HepG2 (cell line): ENCODE results near the gene CLEC2B.

ENCODE experiments used
- EZH2 ChIP-seq: conservative IDR thresholded peaks from 2 replicates; pipeline ENCODE4 v1.6.1; 2012; ENCODE audit warnings: mild to moderate bottlenecking, low read depth, low read length, moderate library complexity
- FOXA1 ChIP-seq, 2 experiments: fragments of 450-650 bp in 1 of 2; sonication (generic) in 1 of 2; formaldehyde crosslinking in 1 of 2; IDR thresholded peaks; 2 replicates each; pipeline versions ENCODE4 v1.4.0 to v1.6.1; 2016 to 2020; ENCODE audit warnings: missing genetic modification reagents in 1 of 2
- FOXP1 ChIP-seq, 2 experiments: fragments of 450-650 bp in 1 of 2; IDR thresholded peaks; 2 replicates each; pipeline ENCODE4 v1.6.1; 2017 to 2018; ENCODE audit warnings: antibody characterized with exemption in 1 of 2
- KLF13 ChIP-seq: sonication (generic); formaldehyde crosslinking; IDR thresholded peaks from 2 replicates; pipeline ENCODE4 v1.4.0; 2020; ENCODE audit warnings: mild to moderate bottlenecking, missing genetic modification reagents
- MED13 ChIP-seq: sonication (generic); formaldehyde crosslinking; IDR thresholded peaks from 2 replicates; pipeline ENCODE4 v1.5.0; 2020; ENCODE audit warnings: missing genetic modification reagents
- MYC ChIP-seq: sonication (generic); formaldehyde crosslinking; IDR thresholded peaks from 2 replicates; pipeline ENCODE4 v1.9.0; 2021; ENCODE audit warnings: missing genetic modification reagents, borderline replicate concordance
- SIN3B ChIP-seq: fragments of 150-350 bp; IDR thresholded peaks from 2 replicates; pipeline ENCODE4 v1.6.1; 2014; ENCODE audit warnings: low read length
- TCF12 ChIP-seq, 2 experiments: fragments of 450-650 bp in 1 of 2; sonication (generic) in 1 of 2; formaldehyde crosslinking in 1 of 2; IDR thresholded peaks; 2 replicates each; pipeline versions ENCODE4 v1.6.1 to v1.8.0; 2017 to 2022; ENCODE audit warnings: antibody characterized with exemption in 1 of 2, mild to moderate bottlenecking in 1 of 2, missing genetic modification reagents in 1 of 2, moderate library complexity in 1 of 2
- ZFP37 ChIP-seq: sonication (generic); formaldehyde crosslinking; IDR thresholded peaks from 2 replicates; pipeline ENCODE4 v1.4.0; 2020; ENCODE audit warnings: missing genetic modification reagents, borderline replicate concordance
- ZNF207 ChIP-seq: fragments of 450-650 bp; IDR thresholded peaks from 2 replicates; pipeline ENCODE4 v1.6.1; 2016; ENCODE audit warnings: antibody characterized with exemption, borderline replicate concordance
- TF ChIP-seq, protein P1 (sequence below): sonication (generic); formaldehyde crosslinking; IDR thresholded peaks from 2 replicates; pipeline ENCODE4 v1.5.0; 2020; ENCODE audit warnings: mild to moderate bottlenecking, missing genetic modification reagents, moderate library complexity
- TF ChIP-seq, protein P2 (sequence below): IDR thresholded peaks from 2 replicates; pipeline ENCODE4 v1.6.1; 2012; ENCODE audit warnings: low read length, improper control_type of control experiment
- TF ChIP-seq, protein P3 (sequence below): sonication (generic); formaldehyde crosslinking; IDR thresholded peaks from 2 replicates; pipeline ENCODE4 v1.4.0; 2020; ENCODE audit warnings: missing genetic modification reagents

DNA sequence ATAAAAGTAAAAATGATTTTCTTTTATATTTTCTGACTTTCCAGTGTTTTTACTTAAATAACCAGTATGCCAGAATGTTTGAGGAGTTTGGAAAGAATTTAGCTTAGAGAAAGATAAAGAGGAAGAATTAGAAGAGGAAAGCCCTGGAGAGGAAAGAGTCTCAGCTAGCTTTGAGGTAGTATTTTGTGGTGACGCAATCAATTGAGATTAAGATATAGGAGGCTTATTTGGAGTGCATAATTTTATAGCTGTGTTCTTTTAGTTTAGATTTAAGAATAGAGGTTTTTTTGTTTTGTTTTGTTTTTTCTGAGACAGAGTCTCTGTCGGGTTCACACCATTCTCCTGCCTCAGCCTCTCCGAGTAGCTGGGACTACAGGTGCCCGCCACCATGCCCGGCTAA, 18.1 kb downstream of the CLEC2B start:
- TF ChIP-seq MED13 (CRISPR knock-in tag) (no peak), EZH2 (no peak), SIN3B (no peak), ZNF207 (no peak), TCF12 (IDR thresholded peaks at IDR 0.05) (no peak), TCF12 (CRISPR knock-in tag; IDR thresholded peaks at IDR 0.05) (no peak), MYC (CRISPR knock-in tag) (no peak), KLF13 (CRISPR knock-in tag) (no peak), ZFP37 (no peak), FOXP1 (IDR thresholded peaks at IDR 0.05) (no peak), FOXP1 (CRISPR knock-in tag; IDR thresholded peaks at IDR 0.05) (no peak), FOXA1 (IDR thresholded peaks at IDR 0.05) (no peak), FOXA1 (CRISPR knock-in tag; IDR thresholded peaks at IDR 0.05) (no peak)
- TF ChIP-seq, protein P1, sequence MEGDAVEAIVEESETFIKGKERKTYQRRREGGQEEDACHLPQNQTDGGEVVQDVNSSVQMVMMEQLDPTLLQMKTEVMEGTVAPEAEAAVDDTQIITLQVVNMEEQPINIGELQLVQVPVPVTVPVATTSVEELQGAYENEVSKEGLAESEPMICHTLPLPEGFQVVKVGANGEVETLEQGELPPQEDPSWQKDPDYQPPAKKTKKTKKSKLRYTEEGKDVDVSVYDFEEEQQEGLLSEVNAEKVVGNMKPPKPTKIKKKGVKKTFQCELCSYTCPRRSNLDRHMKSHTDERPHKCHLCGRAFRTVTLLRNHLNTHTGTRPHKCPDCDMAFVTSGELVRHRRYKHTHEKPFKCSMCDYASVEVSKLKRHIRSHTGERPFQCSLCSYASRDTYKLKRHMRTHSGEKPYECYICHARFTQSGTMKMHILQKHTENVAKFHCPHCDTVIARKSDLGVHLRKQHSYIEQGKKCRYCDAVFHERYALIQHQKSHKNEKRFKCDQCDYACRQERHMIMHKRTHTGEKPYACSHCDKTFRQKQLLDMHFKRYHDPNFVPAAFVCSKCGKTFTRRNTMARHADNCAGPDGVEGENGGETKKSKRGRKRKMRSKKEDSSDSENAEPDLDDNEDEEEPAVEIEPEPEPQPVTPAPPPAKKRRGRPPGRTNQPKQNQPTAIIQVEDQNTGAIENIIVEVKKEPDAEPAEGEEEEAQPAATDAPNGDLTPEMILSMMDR = no peak
- TF ChIP-seq, protein P2, sequence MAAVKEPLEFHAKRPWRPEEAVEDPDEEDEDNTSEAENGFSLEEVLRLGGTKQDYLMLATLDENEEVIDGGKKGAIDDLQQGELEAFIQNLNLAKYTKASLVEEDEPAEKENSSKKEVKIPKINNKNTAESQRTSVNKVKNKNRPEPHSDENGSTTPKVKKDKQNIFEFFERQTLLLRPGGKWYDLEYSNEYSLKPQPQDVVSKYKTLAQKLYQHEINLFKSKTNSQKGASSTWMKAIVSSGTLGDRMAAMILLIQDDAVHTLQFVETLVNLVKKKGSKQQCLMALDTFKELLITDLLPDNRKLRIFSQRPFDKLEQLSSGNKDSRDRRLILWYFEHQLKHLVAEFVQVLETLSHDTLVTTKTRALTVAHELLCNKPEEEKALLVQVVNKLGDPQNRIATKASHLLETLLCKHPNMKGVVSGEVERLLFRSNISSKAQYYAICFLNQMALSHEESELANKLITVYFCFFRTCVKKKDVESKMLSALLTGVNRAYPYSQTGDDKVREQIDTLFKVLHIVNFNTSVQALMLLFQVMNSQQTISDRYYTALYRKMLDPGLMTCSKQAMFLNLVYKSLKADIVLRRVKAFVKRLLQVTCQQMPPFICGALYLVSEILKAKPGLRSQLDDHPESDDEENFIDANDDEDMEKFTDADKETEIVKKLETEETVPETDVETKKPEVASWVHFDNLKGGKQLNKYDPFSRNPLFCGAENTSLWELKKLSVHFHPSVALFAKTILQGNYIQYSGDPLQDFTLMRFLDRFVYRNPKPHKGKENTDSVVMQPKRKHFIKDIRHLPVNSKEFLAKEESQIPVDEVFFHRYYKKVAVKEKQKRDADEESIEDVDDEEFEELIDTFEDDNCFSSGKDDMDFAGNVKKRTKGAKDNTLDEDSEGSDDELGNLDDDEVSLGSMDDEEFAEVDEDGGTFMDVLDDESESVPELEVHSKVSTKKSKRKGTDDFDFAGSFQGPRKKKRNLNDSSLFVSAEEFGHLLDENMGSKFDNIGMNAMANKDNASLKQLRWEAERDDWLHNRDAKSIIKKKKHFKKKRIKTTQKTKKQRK = no peak
- TF ChIP-seq, protein P3, sequence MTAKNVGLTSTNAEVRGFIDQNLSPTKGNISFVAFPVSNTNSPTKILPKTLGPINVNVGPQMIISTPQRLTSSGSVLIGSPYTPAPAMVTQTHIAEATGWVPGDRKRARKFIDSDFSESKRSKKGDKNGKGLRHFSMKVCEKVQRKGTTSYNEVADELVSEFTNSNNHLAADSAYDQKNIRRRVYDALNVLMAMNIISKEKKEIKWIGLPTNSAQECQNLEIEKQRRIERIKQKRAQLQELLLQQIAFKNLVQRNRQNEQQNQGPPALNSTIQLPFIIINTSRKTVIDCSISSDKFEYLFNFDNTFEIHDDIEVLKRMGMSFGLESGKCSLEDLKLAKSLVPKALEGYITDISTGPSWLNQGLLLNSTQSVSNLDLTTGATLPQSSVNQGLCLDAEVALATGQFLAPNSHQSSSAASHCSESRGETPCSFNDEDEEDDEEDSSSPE (CRISPR knock-in tag) = no peak
